AG08395 (cell line): ENCODE data around the gene TCERG1L.

Source experiments
- DNase-seq: peaks from one replicate; pipeline ENCODE4 v3.0.0; 2012; ENCODE audit warnings: mixed read lengths, low spot score

The TCERG1L gene

DNA sequence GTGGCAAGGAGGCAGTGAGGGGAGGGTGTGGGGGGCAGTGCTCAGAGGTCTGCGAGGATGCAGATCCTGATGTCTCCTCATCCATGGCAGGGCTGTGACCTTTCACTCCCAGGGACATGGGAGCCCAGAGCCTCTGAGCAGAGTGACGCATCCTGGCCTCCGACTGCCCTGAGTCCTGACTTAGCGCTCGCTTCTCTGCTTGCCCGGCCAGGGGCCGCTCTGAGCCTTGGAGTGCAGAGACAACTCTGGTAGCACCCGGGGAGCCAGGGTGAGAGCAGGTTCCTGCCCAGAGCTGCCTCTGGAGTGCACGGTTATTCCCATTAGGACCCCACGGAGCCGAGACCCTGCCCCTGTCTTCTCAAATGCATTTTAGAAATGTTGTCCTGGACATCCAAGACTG is 188.0 kb downstream of the TCERG1L start:
- DNase-seq, result no peak

DNA sequence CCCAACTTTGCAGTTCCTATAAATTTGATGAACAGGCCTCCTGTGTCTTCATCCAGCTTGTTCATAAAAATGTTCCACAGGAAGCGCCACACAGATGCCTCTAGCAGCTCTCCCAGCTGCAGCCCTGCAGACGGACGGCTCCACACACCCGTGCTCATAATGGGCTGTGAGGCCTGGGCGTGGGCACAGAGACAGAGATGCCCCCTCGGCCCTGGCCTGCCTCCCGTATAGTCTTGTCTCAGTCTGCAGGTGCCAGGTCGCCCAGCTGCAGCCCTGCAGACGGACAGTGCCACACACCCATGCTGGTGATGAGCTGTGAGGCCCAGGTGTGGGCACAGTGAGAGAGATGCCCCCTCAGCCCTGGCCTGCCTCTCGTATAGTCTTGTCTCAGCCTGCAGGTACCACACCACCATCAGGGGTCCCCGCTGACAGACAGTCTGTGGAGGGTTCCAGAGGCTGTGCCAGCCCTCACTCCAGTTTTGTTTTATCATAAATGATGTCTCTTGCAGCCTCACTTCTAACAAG is 189.9 kb downstream of the TCERG1L start:
- DNase-seq, result no peak

DNA sequence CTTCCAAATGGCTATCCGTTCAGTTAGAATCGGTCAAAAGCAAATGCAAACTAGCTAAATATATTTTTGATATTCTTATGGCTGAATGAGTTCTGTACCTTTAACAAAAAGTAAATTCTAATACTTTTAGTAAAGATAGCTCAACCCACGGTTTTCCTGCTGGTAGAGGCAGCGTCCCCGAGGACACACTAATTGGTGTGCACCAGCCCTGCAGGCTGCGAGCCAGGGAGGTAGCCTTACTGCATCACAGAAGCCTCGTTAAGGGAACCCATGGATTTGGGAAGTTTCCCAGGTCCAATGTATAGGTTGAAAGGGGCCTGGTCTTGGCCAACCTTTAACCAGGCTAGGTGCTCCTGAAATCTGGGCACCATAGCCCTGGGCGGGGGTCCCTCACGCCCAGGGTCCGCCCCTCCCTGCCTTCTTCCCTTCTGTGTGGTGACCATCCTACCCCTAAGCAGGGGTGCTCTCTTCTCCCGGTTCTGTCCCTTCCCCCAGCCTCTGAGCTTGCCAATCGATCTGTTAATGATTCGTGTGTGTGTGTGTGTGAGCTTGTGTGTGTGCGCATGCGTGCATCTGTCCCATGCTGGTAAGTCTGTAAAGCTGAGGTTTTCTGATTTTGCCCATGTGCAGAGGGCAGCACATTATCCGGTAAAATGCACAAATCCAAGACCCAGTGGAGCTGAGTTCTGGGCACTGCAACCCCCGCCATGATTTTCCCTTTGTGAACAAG is 191.7 kb downstream of the TCERG1L start:
- no peak for DNase-seq

DNA sequence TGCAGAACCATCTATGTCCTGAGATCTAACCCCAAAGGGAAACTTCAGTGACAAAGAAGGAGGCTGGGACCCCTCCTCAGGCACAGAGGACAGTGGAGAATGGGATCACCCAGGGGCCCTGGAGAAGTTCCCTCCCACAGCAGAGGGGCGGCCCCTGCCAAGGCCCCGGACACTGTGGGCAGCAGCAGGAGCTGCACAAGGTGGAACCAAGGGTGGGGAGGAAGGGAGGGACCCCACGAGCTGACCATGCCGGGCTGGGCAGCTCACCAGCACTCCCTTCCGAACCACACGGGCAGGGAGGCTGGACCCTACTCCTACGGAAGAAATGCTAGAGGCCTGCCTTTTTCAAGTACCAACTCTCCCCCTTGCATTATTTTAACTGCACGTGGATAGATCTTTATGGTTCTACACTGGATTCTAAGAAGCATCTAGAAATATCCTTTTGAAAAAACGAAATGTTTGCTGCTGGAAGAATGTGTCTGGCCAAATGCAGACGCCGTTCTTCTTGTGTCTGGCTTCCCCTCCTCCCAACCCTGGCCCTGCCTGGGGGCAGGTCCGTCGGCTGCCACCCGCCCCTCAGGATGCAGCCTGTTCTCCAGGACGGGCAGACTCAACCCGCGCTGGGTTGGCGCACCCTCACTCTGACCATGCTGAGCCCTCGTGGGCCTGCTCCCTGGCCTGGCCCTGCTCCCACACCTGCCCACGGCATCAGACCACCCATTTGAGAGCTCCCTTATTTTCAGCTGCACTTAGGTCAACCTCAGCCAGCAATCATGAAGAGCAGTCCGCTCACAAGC is 193.9 kb downstream of the TCERG1L start:
- DNase-seq, result no peak

DNA sequence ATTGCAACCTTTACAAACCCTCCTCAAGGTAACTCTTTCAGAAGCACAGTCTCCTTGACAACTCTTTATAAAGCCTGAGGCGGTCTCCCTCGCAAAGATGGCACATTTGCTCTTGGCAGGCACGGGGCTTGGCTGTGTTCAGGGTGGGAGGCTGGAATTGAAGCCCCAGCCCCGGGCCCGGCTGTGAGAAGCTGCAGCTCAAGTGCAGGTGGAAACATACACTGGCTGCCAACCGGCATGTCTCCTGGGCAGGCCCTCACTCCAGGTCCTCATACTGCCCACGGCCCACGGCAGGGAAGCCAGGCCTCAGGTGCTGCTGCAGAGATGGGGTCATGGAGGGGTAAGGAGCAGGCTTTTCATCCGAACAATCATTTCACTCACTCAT is 194.5 kb downstream of the TCERG1L start:
- no peak for DNase-seq

DNA sequence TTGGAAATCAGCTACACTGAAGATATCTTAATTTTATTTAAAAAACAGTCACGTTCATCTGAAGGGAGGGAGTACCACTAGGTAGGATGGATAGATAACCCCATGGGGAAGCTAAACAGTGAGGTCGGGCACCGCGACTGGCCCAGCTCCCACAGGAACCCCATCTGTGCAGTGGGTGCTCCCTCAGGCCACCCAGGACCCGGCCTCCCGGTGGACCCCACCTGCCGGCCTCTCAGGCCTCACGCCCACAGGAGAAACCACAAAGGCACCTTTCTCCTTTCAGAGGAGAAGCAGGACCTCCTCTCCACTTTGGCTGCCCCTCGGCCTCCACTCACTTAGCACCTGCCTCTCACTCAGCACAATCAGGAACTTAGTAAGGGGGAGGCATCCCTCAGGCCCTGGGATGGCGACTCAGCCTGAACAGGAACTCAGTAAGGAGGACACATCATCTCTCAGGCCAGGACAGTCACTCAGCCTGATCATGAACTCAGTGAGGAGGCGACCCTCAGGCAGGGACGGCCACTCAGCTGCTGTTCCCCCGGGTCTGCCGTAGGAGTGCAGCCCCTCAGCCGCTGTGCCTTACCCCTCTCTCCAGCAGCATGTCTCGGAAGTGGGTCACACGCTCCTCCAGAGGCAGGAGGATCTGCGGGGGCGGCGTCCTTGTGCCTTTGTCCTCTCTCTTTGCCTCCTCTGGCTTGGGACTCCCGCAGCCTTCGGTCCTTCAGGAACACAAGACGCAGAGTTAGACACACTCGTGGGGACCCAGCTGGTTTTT is 195.1 kb downstream of the TCERG1L start:
- DNase-seq, result no peak

DNA sequence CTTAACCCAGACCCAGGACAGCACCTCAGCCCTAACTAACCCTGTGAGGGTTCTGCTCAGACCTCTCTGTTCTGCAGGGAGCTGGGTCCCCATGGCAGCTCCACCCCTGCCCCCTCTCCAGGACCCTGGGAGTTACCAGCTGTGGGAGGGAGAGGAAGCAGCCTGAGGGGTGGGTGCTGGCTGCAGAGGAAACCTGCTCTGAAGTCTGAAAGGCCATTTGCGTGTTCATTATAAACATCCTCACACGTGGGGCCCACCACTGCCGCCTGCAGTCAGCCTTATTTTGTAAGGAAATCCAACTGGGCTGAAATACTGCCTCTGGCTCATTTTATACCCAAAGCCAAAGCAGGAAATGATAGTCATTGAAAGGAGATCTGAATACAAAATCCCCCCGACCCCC is 195.7 kb downstream of the TCERG1L start:
- DNase-seq, result no peak

DNA sequence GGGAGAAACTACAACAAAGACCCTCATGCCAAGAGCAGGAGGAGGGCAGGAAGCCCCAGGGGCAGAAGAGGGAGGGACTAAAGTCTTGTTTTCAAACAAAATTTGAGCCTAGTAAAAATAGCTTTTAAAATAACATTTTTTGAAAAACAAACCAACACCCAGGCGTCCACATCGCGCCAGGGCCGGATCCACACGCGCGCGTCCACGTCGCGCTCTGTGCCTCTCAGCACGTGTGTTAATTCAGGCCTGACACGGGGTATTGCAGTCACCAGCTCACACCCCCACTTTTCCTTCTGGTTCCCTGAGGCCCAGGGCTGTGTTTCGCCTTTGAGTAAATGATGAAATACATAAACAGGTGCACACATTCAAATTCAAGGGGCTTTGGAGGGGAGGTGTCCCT is 196.2 kb downstream of the TCERG1L start:
- DNase-seq, result no peak

DNA sequence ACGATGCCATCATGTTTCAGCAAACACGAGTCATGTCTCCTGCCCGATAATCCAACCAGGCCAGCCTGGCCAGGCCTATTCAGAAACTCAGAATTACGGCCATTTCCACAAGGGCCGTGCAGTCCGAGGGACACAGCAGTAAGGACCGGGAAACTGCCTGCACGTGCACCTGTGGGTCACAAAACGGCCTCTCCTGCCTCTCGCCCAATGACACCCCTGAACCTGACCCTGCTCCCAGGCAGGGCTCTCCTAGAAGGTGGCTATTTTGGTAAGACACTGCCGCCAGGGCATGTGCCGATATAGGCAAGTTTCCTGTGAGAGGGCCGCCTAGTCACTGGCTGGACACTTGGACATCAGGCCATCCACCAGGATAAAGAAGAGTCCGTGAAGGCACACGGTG is 196.7 kb downstream of the TCERG1L start:
- no peak for DNase-seq

DNA sequence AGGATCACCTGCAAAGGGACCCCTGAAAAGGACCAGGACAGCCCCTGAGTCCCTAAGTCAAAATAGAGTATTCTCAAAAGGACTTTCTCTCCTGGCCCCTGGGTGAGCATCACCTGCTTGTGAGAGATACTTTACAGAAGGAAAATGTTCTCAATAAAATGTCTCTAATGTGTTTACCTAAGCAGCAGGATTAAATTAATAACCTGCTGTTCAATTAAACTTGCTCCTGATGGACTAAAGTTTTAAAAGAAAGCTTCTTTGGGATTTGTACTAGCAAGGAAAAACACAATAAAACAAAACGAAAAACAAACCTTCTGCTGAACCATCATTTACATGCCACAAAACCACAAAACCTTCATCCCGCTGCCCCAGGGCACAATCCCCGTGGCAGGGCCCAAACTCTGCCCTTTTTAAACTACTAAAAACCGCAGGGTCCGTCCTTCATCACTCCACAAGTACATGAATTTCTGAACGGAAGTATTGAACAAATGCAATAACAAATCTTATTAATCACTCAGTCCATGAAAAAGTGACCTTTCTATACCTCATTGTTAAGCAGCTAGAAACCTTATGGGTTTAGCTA is 197.7 kb downstream of the TCERG1L start:
- DNase-seq, result no peak

DNA sequence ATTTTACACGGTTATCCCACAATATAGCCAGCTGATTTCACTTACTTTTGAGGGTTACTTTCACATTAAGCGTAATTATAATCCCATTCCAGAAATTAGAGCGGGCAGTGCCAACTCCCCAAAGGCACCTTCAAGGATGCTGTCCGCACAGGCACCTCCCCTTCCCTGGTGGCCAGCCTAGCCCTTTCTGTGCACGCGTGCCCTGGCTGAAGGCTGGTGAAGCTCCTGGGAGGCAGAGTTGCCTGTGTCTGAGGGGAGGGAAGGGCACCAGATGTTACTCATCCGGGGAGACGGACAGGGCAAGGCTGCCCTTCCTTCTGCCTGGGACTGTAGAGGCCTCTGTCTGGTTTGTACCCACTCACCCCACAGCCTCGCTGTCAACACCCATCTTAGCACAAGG is 198.4 kb downstream of the TCERG1L start:
- no peak for DNase-seq

DNA sequence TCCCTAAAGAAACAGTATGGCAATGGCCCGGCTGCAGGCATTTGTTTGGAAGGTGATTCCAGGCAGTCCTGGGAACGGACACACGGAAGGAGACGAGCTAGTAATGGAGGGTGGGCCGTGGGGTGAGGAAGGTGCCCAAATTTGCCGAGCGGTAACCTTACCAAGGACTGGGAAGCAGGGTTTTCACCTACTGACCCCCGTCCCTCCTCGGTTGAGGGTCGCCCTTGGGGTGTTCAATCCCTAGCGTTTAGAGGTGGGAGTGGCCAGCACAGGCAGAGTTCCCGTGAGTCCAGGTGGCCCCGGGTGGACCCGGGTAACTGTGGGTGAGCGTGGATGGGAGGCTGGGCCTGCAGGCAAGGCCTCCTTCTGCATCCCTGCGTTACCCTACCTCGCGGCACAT is 198.8 kb downstream of the TCERG1L start:
- no peak for DNase-seq

DNA sequence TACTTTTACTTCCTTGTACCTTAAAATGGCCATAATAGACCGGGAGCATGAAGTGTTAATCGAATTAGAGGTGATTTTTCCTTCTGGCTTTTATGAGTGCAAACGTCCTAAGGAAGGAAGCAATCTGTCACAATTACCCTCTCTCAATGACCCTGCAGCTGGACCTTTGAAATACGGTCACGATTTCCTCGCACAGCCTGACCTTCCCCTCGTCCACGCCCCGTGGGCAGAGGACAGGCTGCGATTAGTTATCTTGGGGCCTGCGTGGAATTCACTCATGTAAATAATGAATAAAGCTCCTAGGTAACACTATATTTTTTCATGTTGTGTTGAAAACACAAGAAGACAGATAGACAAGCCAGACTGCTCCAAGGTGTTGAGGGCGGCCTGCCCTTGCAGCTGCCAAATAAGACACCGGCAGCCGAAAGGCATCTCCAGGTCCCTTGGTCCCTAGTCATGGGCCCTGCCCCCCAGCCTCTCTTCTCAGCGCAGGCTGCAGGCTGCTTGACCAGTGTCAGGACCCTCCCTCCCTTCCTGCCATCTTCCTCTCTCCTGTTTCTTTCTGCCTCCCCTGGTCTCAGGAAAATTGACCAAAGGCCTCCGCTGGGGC is 199.9 kb downstream of the TCERG1L start:
- no peak for DNase-seq

DNA sequence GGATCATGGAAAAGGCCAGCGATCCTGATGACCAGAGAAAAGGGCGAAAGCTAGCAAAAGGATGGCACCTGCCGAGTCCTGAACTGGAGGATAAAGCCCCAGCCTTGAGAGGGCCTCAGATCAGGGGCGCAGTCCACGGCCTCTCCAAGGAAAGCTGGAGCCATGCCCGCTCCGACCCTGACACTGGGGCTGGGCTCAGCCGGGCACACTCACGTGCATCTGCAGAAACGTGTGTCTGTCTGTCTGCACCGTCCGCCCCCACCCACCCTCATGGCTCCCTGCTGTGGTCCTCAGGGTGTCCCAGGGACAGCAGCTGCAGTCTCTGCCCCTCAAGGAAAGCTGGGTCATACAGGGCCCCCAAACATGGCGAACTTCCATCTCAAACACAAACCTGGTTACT is 200.5 kb downstream of the TCERG1L start:
- DNase-seq, result no peak

DNA sequence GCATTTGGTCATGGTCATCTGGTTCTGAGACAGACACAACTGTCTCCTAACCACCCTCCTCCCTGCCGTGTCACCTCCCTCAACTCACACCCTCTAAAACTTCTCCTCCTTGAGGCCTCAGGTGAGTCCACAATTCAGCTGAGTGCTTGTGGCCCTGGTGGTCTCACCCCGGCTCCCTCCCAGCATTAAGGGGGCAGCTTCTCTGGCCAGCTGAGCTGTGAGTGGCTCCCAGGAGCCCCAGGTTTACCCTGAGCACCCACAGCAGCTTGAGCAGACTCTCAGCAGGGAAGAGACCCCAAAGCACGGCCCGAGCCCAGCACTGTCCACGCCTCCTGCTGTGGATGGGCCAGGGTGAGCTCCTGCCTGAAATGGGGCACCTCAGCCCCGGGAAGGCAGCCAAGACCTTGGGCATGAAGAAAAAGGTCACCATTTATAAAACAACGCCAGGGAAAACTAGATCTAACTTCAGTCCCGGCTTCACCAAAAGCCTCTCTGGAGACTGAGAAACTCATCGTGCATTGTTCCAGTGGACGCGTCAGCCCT is 201.2 kb downstream of the TCERG1L start:
- no peak for DNase-seq

DNA sequence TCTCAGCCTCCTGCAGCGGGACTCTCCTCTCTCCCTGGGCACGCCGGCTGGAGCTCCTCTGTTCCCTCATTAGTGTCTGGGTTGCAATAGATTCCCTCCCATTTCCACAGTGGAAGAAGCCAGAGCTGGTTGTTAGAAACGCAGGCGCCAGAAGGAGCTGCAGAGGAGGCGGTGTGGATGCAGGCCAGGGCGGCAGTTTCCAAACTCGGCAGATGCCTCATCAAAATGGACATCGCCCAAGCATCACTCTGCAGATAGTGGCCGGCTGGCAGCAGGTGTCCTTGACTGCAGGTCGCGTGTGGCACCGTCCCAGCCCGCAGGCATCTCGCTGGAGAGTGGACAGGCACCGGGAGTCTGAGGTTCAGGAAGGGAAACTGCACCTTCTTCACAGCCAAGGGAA is 201.8 kb downstream of the TCERG1L start:
- DNase-seq, result no peak

DNA sequence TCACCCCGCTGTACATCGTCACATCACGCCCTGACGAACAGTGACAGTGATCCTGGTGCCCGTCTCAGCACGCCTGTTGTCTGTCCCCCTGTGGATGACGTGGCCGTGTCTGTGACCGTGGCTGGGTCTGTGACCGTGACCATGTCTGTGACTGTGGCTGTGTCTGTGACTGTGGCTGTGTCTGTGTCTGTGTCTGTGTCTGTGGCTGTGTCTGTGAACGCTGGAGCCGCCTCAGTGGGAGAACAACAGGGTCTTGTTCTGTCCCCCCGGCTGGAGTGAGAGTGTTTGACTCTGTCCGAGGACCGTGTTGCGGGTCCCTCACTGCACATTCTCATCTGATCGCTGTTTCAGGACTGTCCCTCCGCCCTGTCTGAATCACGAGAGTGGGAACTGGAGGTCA is 202.2 kb downstream of the TCERG1L start:
- no peak for DNase-seq

DNA sequence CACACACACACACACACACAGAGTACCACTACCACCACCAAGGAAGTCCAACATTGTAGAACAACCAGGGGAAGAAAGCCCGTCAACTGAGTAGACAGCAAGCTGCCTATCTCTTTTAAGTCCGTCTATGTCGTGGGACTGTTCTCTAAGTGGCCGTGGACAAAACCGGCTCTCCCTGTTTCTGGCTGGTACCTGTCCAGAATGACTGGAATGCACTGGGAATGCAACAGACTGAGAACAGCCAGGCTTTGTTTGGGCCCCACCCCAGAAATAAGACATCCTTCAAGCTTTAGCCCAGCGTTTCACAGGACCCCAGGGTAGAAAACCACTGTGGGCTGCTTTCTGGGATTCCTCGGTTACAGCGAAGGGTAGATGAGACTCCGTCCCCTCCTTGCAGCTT is 203.6 kb downstream of the TCERG1L start:
- no peak for DNase-seq

DNA sequence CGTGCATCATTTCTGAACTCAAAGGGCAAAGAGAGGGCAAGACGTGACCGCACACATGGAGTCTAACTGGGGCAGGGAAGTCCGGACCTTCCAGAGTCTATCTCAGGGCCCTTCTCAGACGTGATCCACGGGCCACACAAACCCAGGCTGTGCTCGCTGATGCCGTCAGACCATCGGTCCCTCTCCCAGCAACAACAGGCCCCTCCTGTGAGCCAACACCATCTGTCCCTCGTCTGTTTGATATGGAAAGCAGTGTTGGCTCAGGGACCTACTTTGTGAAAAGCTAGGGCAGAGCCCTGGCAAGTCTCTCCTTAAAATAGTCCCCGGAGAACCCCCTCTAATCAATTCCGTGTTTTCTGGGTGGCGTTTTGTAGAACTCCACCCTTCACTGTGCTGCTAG is 208.8 kb downstream of the TCERG1L start:
- no peak for DNase-seq

DNA sequence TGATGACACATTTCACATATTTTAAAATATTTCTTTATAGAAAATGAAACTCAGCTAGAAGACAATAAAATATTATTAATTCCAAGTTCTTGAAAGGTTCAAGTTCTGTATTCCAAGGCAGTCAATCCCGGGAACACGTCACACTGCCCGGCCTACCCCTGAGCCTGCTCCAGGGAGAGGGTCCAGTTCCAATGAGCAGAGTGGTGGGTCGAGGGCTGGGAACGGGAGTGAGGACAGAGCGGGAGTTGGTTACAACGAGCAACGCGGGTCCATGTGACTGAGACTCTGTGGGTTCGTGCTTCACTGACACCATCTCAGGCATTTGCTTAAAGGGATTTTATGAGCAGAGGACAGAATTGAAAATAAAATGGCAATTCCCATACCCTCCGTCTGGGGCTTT is 209.4 kb downstream of the TCERG1L start:
- no peak for DNase-seq
